HUES6 (cell line): Measurements from ENCODE around the gene ZC3H7A.

Experiments used
- H3K27ac ChIP-seq: 2 replicates; pipeline ENCODE4 v1.7.0; 2013; ENCODE audit warnings: low read depth, mild to moderate bottlenecking, low read length, inconsistent platforms
- H3K27me3 ChIP-seq: 2 replicates; pipeline ENCODE4 v1.6.1; 2013; ENCODE audit warnings: low read length; ENCODE audit not compliant: control insufficient read depth, insufficient read depth
- H3K36me3 ChIP-seq: 2 replicates; pipeline ENCODE4 v1.6.1; 2013; ENCODE audit warnings: low read length; ENCODE audit not compliant: control insufficient read depth, insufficient read depth
- H3K4me1 ChIP-seq: 2 replicates; pipeline ENCODE4 v1.6.1; 2013; ENCODE audit warnings: low read length; ENCODE audit not compliant: control insufficient read depth, insufficient read depth
- H3K4me3 ChIP-seq: 2 replicates; pipeline ENCODE4 v1.5.1; 2013; ENCODE audit warnings: low read depth, low read length
- H3K9ac ChIP-seq: one replicate; pipeline ENCODE4 v1.6.1; 2013; ENCODE audit warnings: mild to moderate bottlenecking, low read length
- H3K9me3 ChIP-seq: 2 replicates; pipeline ENCODE4 v1.6.1; 2013; ENCODE audit warnings: low read depth, low read length; ENCODE audit not compliant: control insufficient read depth, insufficient read depth

Gene ZC3H7A

DNA sequence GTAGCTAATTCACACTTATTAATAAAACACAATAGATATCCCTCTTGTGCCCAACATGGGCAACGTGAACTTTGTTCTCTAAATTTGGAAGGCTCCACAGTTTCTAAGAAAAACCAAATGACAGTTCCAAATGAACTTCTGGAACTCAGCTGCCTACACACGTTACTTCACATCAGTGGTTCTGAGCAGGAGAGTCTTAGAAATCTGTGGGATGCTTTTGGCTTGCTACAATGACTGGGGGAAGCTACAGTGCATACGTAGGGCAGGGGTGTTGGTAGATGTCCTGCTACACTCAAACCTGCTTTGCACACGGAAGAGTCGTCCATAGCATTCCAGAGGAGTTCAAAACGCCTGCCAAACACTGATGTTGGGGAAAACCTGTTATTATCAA is 62.4 kb downstream of the ZC3H7A start:
- Histone ChIP-seq H3K4me3 (no peak overlapping the region), H3K9me3 (no peaks in the 10 kb centered on the region), H3K27ac (no peak overlapping the region), H3K27me3 (no peaks in the 10 kb centered on the region), H3K4me1 (peaks cover 6% of the 10 kb centered on the region; the same call in 1 of the 2 replicates), H3K9ac (no peak overlapping the region), H3K36me3 (peaks cover 69% of the 10 kb centered on the region)

- Histone ChIP-seq H3K4me3 (no peak overlapping the region), H3K9ac (no peak overlapping the region)
Observed at GRCh38 chr16:11734025-11734652, 62.9 kb downstream of the ZC3H7A start.

DNA sequence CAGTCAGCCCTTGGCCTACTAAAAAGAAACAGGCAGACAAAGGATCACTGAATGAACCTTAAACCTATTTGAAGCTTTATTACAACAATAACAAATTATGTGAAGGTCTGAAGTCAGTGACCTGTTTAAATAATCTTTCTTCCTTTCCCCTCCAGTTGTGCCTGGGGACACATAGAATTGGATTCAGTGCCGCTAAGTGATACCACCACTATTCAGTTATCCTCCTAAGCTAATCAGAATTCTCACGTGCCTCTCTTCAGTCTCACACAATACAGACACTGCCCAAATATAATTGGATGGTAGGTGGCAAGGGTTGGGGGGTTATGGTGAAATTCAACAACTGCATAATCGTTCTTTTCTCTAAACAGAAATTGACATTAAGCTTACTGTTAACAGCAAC is 65.8 kb downstream of the ZC3H7A start:
- Histone ChIP-seq H3K4me3 (no peak overlapping the region), H3K4me1 (no peaks in the 10 kb centered on the region), H3K27ac (no peak overlapping the region), H3K36me3 (peaks cover 70% of the 10 kb centered on the region), H3K9ac (no peak overlapping the region), H3K27me3 (no peaks in the 10 kb centered on the region), H3K9me3 (no peaks in the 10 kb centered on the region)

More at GRCh38 chr16:11734025-11734652, 62.9 kb downstream of the ZC3H7A start:
- Histone ChIP-seq H3K9me3 (no peaks in the 10 kb centered on the region), H3K27ac (no peak overlapping the region), H3K27me3 (no peaks in the 10 kb centered on the region), H3K36me3 (peaks cover 72% of the 10 kb centered on the region), H3K4me1 (peaks cover 6% of the 10 kb centered on the region; the same call in 1 of the 2 replicates)

GRCh38 chr16:11729787-11730186 is 67.3 kb downstream of the ZC3H7A start:
- no peaks in the 10 kb centered on the region for H3K27me3 ChIP-seq
- peaks cover 67% of the 10 kb centered on the region for H3K36me3 ChIP-seq
- no peaks in the 10 kb centered on the region for H3K9me3 ChIP-seq
- H3K9ac ChIP-seq: no peak overlapping the region
- H3K4me1 ChIP-seq: no peaks in the 10 kb centered on the region
- no peak overlapping the region for H3K4me3 ChIP-seq
- no peak overlapping the region for H3K27ac ChIP-seq

DNA sequence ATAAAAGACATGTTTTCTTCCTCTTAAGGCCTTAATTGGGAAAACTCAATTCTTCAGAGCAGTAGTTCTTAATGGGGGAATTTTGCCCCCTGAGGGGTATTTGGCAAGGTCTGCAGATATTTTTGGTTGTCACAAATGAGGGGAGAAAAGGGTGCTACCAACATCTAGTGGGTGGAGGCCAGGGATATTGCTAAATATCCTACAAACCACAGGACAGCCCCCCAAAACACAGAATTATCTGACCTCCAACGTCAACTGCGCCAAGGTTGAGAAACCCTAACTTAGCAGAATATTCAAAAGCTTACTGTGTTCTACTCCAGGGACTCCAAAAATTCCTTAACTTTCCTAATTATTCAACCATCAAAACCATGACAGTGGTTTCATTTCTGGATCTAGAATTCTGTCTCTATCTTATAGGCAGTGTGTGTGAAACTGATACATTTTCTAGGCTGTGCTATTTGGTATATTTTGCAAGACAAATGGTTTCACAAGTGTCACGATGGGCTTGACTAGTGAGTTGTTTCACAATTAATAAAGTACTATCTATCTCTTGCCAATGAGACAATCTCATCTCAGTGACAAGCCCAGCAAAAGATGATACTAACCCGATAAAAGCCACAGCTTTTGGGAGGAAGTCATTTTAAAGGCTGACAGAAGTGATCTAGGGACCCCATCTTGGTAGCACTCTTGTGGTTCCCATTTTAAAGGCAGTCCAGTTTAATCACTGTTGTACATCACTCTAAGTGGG is 69.1 kb downstream of the ZC3H7A start:
- Histone ChIP-seq H3K9me3 (no peaks in the 10 kb centered on the region), H3K36me3 (peaks cover 53% of the 10 kb centered on the region), H3K4me1 (no peaks in the 10 kb centered on the region), H3K27ac (no peak overlapping the region), H3K9ac (no peak overlapping the region), H3K4me3 (no peak overlapping the region), H3K27me3 (no peaks in the 10 kb centered on the region)

GRCh38 chr16:11726008-11726407 is 71.0 kb downstream of the ZC3H7A start:
- no peak overlapping the region for H3K9ac ChIP-seq
- H3K36me3 ChIP-seq: peaks cover 49% of the 10 kb centered on the region
- no peak overlapping the region for H3K4me3 ChIP-seq
- no peak overlapping the region for H3K27ac ChIP-seq
- H3K9me3 ChIP-seq: no peaks in the 10 kb centered on the region
- no peaks in the 10 kb centered on the region for H3K27me3 ChIP-seq
- no peaks in the 10 kb centered on the region for H3K4me1 ChIP-seq

- Histone ChIP-seq H3K4me3 (no peak overlapping the region), H3K27ac (no peak overlapping the region), H3K9me3 (no peaks in the 10 kb centered on the region), H3K9ac (no peak overlapping the region), H3K36me3 (peaks cover 53% of the 10 kb centered on the region), H3K27me3 (no peaks in the 10 kb centered on the region), H3K4me1 (no peaks in the 10 kb centered on the region)
Observed at GRCh38 chr16:11725457-11725856, 71.6 kb downstream of the ZC3H7A start.

GRCh38 chr16:11722468-11722808 is 74.6 kb downstream of the ZC3H7A start:
- Histone ChIP-seq H3K36me3 (peaks cover 43% of the 10 kb centered on the region), H3K27me3 (no peaks in the 10 kb centered on the region), H3K9me3 (no peaks in the 10 kb centered on the region), H3K4me1 (peaks cover 8% of the 10 kb centered on the region), H3K9ac (no peak overlapping the region), H3K4me3 (no peak overlapping the region), H3K27ac (no peak overlapping the region)

- no peaks in the 10 kb centered on the region for H3K27me3 ChIP-seq
- H3K9me3 ChIP-seq: no peaks in the 10 kb centered on the region
- no peak overlapping the region for H3K27ac ChIP-seq
- H3K4me3 ChIP-seq: no peak overlapping the region
- peaks cover 43% of the 10 kb centered on the region for H3K36me3 ChIP-seq
- H3K9ac ChIP-seq: no peak overlapping the region
- H3K4me1 ChIP-seq: peaks cover 8% of the 10 kb centered on the region
Observed at GRCh38 chr16:11721781-11722467, 75.1 kb downstream of the ZC3H7A start.

- Histone ChIP-seq H3K4me3 (no peak overlapping the region), H3K36me3 (peaks cover 31% of the 10 kb centered on the region), H3K9ac (no peak overlapping the region), H3K27ac (no peak overlapping the region), H3K4me1 (peaks cover 8% of the 10 kb centered on the region), H3K9me3 (no peaks in the 10 kb centered on the region), H3K27me3 (no peaks in the 10 kb centered on the region)
Observed at GRCh38 chr16:11719762-11720161, 77.3 kb downstream of the ZC3H7A start.

DNA sequence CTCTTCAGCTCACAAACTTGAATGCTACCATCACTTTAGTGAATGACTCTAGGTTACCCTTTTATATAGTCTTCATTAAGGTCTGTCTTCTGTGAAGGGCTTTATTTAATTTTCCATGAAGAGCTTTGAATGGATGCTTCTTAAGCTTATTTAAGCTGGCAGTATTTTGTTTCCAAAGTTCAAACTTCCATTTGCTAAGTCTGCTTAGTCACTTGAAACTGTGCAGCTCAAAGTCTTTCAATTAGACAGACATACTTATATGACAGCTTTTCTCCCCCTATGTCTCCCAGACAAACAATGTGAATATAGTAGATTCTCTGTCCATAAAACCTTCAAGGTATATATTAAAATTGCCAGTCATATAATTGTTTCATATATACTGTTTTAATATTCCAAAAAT is 77.9 kb downstream of the ZC3H7A start:
- H3K4me1 ChIP-seq: peaks cover 8% of the 10 kb centered on the region
- no peak overlapping the region for H3K27ac ChIP-seq
- no peak overlapping the region for H3K4me3 ChIP-seq
- no peak overlapping the region for H3K9ac ChIP-seq
- peaks cover 31% of the 10 kb centered on the region for H3K36me3 ChIP-seq
- no peaks in the 10 kb centered on the region for H3K9me3 ChIP-seq
- no peaks in the 10 kb centered on the region for H3K27me3 ChIP-seq
